Erythroblast (primary cell): ENCODE data around the gene DMD.

Source experiments
- DNase-seq, 2 experiments: peaks; one replicate each; lab custom pipeline; 2025; lab: John Stamatoyannopoulos, UW
- GATA1 ChIP-seq: IDR thresholded peaks from 2 replicates; pipeline ENCODE4 v1.6.1; 2011; ENCODE audit warnings: low read depth, mild to moderate bottlenecking, control low read depth, low read length, moderate library complexity
- POLR2A ChIP-seq: IDR thresholded peaks from 2 replicates; pipeline ENCODE4 v1.6.1; 2011; ENCODE audit warnings: mild to moderate bottlenecking, low read length

DMD gene

GRCh38 chrX:32894679-32895078, 316.7 kb downstream of the DMD start:
- no peak for DNase-seq
- TF ChIP-seq GATA1 (no peak), POLR2A (no peak)

- TF ChIP-seq GATA1 (no peak), POLR2A (no peak)
- no peak for DNase-seq
These were observed 317.6 kb downstream of the DMD start for GRCh38 chrX:32893751-32894150.

- TF ChIP-seq POLR2A (no peak), GATA1 (no peak)
- DNase-seq, result no peak
These were observed 333.8 kb downstream of the DMD start for GRCh38 chrX:32877592-32877991.

- DNase-seq, result no peak
- TF ChIP-seq GATA1, result no peak
- no peak for TF ChIP-seq POLR2A
These were observed 336.5 kb downstream of the DMD start for GRCh38 chrX:32874839-32875238.

- no peak for DNase-seq
These were observed 337.6 kb downstream of the DMD start for GRCh38 chrX:32873786-32874185.

GRCh38 chrX:32871636-32872035, 339.7 kb downstream of the DMD start:
- no peak for DNase-seq
- no peak for TF ChIP-seq POLR2A
- no peak for TF ChIP-seq GATA1

More at GRCh38 chrX:32873786-32874185, 337.6 kb downstream of the DMD start:
- TF ChIP-seq POLR2A (no peak), GATA1 (no peak)

GRCh38 chrX:32868524-32868895, 342.8 kb downstream of the DMD start:
- DNase-seq, result no peak
- TF ChIP-seq GATA1 (no peak), POLR2A (no peak)

- TF ChIP-seq GATA1 (no peak), POLR2A (no peak)
- no peak for DNase-seq
These were observed 343.4 kb downstream of the DMD start for GRCh38 chrX:32867781-32868523.

- no peak for TF ChIP-seq GATA1
- TF ChIP-seq POLR2A, result no peak
These were observed 359.1 kb downstream of the DMD start for GRCh38 chrX:32852203-32852602.

GRCh38 chrX:32851556-32851955, 359.8 kb downstream of the DMD start:
- no peak for DNase-seq
- TF ChIP-seq GATA1, result no peak
- no peak for TF ChIP-seq POLR2A

More at GRCh38 chrX:32852203-32852602, 359.1 kb downstream of the DMD start:
- DNase-seq, result no peak

- TF ChIP-seq GATA1 (no peak), POLR2A (no peak)
- DNase-seq, result no peak
These were observed 363.4 kb downstream of the DMD start for GRCh38 chrX:32847921-32848320.

- TF ChIP-seq GATA1 (no peak), POLR2A (no peak)
- no peak for DNase-seq
These were observed 369.3 kb downstream of the DMD start for GRCh38 chrX:32842053-32842452.

GRCh38 chrX:32839781-32840180, 371.6 kb downstream of the DMD start:
- TF ChIP-seq GATA1, result no peak
- no peak for TF ChIP-seq POLR2A
- DNase-seq, result no peak

- no peak for DNase-seq
- no peak for TF ChIP-seq POLR2A
- no peak for TF ChIP-seq GATA1
These were observed 386.3 kb downstream of the DMD start for GRCh38 chrX:32825009-32825408.

GRCh38 chrX:32804034-32804433, 407.3 kb downstream of the DMD start:
- no peak for DNase-seq
- TF ChIP-seq GATA1 (no peak), POLR2A (no peak)
